Upper lobe of left lung (tissue), 4 donors: Measurements from ENCODE around the gene SLC41A3.

Experiments used
- CTCF ChIP-seq, 6 experiments: fragments of 450-650 bp in 4 of 6; fragments of 200-600 bp in 2 of 6; sonication (generic) in 2 of 6; IDR thresholded peaks; one replicate each; pipeline ENCODE4 v1.5.1; 2016 to 2019; ENCODE audit warnings: antibody characterized with exemption in 6 of 6
- EP300 ChIP-seq, 4 donors: sonication (generic); formaldehyde crosslinking; IDR thresholded peaks; one replicate each; pipeline ENCODE4 v1.5.1; 2017; ENCODE audit warnings: antibody characterized with exemption in 4 of 4, control low read depth in 2 of 4
- POLR2A ChIP-seq, 4 donors: fragments of 450-650 bp; IDR thresholded peaks; one replicate each; pipeline ENCODE4 v1.5.1; 2016 to 2017; ENCODE audit warnings: antibody characterized with exemption in 4 of 4, mild to moderate bottlenecking in 2 of 4

GRCh38 chr3:126117786-126118185 lies 33.9 kb upstream of the SLC41A3 start:
- TF ChIP-seq CTCF (IDR thresholded peaks at IDR 0.05) (no peak), EP300 (IDR thresholded peaks at IDR 0.05) (no peak), POLR2A (IDR thresholded peaks at IDR 0.05) (no peak)
